ENCODE results near the gene CMTM2.
"Not testable (repeated sequence)": the region's sequence is repeated elsewhere in the genome, so short reads cannot be mapped to it uniquely, and the experiment has no call there.

Gene CMTM2

DNA sequence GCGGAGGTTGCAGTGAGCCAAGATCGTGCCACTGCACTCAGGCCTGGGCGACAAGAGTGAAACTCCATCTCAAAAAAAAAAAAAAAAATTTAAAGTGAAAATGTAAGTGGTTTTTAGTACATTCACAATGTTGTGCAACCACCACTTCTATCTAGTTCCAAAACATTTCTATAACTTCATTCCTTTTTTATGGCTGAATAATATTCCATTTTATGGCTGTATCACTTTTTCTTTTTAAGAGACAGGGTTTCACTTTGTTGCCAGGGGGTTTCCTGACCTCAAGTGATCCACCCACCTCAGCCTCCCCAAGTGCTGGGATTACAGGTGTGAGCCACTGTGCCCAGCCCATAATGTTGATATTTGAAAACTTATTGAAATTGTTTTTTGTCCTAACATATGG lies 13.6 kb downstream of the CMTM2 start:
- no peaks in the 10 kb centered on the region for H3K27me3 ChIP-seq (ENCODE audit: control insufficient read depth, insufficient read depth, low read length)
- no peaks in the 10 kb centered on the region for H3K4me1 ChIP-seq (ENCODE audit: control insufficient read depth, insufficient read depth, low read length)
- H3K9me3 ChIP-seq (ENCODE audit: control insufficient read depth, low read length): no peaks in the 10 kb centered on the region
- no peak overlapping the region for H3K4me3 ChIP-seq (ENCODE audit: low read length)
- no peaks in the 10 kb centered on the region for H3K36me3 ChIP-seq (ENCODE audit: control insufficient read depth, insufficient read depth, low read length)
- H3K9ac ChIP-seq (ENCODE audit: low read length): no peak overlapping the region

DNA sequence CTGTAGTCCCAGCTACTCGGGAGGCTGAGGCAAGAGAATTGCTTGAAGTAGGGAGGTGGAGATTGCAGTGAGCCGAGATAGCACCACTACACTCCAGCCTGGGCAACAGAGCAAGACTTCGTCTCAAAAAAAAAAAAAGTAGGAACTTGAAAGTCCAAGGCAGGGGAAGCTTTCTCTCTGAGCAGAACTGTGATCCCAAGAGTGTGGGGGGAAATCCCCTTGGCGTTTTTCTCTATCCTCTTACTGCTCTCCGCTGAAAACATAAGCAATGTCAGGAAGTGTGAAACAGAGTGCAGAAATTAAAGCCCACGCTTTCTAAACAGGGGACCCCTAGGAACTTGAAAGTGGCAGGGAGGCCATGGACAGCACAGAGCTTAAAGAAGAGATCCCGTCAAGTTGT lies 15.5 kb downstream of the CMTM2 start:
- Histone ChIP-seq H3K9me3 (ENCODE audit: control insufficient read depth, low read length) (no peaks in the 10 kb centered on the region), H3K27me3 (ENCODE audit: control insufficient read depth, insufficient read depth, low read length) (no peaks in the 10 kb centered on the region), H3K36me3 (ENCODE audit: control insufficient read depth, insufficient read depth, low read length) (no peaks in the 10 kb centered on the region), H3K4me1 (ENCODE audit: control insufficient read depth, insufficient read depth, low read length) (no peaks in the 10 kb centered on the region), H3K4me3 (ENCODE audit: low read length) (no peak overlapping the region), H3K9ac (ENCODE audit: low read length) (no peak overlapping the region)

DNA sequence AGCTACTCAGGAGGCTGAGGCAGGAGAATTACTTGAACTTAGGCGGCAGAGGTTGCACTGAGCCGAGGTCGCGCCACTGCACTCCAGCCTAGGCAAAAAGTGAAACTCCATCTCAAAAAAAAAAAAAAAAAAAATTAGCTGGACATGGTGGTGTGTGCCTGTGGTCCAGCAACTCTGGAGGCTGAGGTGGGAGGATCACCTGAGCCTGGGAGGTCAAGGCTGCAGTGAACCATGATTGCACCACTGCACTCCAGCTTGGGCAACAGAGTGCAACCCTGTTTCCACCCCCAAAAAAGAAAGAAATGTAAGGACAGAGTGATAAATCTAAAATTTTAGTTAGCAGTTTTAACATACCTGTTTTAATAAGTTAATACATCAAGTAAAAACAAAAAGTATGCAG lies 17.3 kb downstream of the CMTM2 start:
- H3K36me3 ChIP-seq (ENCODE audit: control insufficient read depth, insufficient read depth, low read length); H3K4me3 ChIP-seq (ENCODE audit: low read length); H3K27me3 ChIP-seq (ENCODE audit: control insufficient read depth, insufficient read depth, low read length); H3K4me1 ChIP-seq (ENCODE audit: control insufficient read depth, insufficient read depth, low read length); H3K9me3 ChIP-seq (ENCODE audit: control insufficient read depth, low read length); H3K9ac ChIP-seq (ENCODE audit: low read length): not testable (repeated sequence)

DNA sequence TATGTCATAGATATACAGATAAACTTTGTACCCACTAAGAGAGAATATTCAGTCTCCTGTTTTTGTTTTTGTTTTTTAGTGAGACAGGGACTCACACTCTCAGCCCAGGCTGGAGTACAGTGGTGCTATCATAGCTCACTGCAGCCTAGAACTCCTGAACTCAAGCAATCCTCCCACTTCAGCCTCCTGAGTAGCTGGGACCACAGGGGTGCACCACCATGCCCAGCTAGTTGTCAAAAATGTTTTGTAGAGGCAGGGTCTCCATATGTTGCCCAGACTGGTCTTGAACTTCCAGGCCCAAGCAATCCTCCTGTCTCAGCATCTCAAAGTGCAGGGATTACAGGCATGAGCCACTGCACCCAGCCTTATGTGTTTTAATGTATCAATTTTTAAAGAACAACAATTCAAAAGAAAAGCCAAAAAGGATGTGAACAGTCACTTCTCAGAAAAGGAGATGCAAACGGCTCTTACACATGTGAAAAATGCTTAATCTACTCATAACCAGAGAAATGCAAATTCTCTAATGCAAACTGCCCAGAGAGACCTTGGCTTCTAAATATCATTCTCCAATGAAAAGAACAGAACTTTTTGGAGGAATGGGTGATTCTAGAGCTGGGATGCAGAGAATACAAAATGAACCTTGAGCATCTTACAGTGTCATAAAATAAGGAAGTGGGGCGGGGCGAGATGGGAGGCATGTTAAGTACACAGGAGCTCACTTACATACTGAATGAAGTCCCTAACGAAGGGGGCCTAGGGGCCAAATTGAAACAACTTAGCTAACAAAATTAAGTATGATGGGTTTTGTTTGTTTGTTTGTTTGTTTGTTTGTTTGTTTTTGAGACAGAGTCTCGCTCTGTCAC lies 18.0 kb downstream of the CMTM2 start:
- no peaks in the 10 kb centered on the region for H3K4me1 ChIP-seq (ENCODE audit: control insufficient read depth, insufficient read depth, low read length)
- no peak overlapping the region for H3K9ac ChIP-seq (ENCODE audit: low read length)
- H3K36me3 ChIP-seq (ENCODE audit: control insufficient read depth, insufficient read depth, low read length): no peaks in the 10 kb centered on the region
- H3K4me3 ChIP-seq (ENCODE audit: low read length): no peak overlapping the region
- no peaks in the 10 kb centered on the region for H3K27me3 ChIP-seq (ENCODE audit: control insufficient read depth, insufficient read depth, low read length)
- no peaks in the 10 kb centered on the region for H3K9me3 ChIP-seq (ENCODE audit: control insufficient read depth, low read length)

DNA sequence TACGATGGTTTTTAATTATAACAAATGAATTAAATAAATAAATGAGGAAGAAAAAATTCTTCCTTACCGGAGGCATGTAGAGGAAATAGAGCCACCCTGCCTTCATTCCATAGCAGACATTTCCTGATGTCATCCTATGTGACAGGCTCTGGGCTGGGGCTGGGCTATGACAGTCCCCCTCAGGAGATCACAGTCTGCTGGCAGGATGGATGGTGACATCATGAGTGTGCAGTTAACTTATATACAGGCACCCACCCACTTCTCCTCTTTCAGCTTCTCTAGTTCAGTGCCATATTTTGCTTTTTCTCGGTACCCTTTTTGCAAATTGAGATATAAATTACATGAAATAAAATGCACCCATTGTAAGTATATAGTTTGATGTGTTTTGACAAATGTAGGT lies 18.8 kb downstream of the CMTM2 start:
- no peaks in the 10 kb centered on the region for H3K4me1 ChIP-seq (ENCODE audit: control insufficient read depth, insufficient read depth, low read length)
- no peaks in the 10 kb centered on the region for H3K27me3 ChIP-seq (ENCODE audit: control insufficient read depth, insufficient read depth, low read length)
- no peaks in the 10 kb centered on the region for H3K36me3 ChIP-seq (ENCODE audit: control insufficient read depth, insufficient read depth, low read length)
- no peak overlapping the region for H3K9ac ChIP-seq (ENCODE audit: low read length)
- H3K4me3 ChIP-seq (ENCODE audit: low read length): no peak overlapping the region
- H3K9me3 ChIP-seq (ENCODE audit: control insufficient read depth, low read length): no peaks in the 10 kb centered on the region

DNA sequence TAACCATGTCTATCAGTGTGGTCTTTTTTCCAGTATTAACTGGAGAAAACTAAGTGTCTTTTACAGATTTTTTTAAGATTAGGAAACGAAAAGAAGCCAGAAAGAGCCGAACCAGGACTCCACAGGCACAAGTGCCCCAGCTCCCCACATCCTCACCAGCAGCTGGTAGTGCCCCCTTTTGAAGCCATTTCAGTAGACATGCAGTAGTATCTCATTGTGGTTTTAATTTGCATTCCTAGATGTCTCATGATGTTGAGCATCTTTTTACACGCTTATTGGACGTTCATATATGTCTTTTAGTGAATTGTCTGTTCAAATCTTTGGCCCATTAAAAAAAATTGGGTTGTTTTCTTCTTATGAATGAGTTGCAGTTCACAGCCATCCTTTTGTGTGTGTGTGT lies 20.5 kb downstream of the CMTM2 start:
- peaks cover 7% of the 10 kb centered on the region for H3K4me1 ChIP-seq (ENCODE audit: control insufficient read depth, insufficient read depth, low read length)
- no peaks in the 10 kb centered on the region for H3K9me3 ChIP-seq (ENCODE audit: control insufficient read depth, low read length)
- H3K27me3 ChIP-seq (ENCODE audit: control insufficient read depth, insufficient read depth, low read length): no peaks in the 10 kb centered on the region
- no peaks in the 10 kb centered on the region for H3K36me3 ChIP-seq (ENCODE audit: control insufficient read depth, insufficient read depth, low read length)
- no peak overlapping the region for H3K4me3 ChIP-seq (ENCODE audit: low read length)
- H3K9ac ChIP-seq (ENCODE audit: low read length): no peak overlapping the region

DNA sequence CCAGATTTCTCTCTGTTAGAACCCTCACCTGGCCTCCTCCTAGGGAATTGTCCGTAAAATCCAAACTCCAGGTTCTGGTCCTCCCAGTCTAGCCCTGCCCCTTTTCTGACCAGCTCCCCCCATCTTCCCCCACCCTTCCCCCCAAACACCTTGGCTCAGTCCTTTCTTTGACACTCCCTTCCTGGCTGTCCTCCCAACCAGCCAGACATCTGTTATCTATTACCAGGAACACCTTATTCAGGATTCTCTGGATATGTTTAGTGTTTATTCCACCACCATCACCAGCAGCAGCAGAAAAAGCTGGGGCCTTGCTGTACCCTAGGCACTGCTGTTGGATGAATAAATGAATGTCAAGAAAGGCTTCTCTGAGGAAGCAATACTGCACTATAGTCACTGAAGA lies 21.2 kb downstream of the CMTM2 start:
- Histone ChIP-seq H3K27me3 (ENCODE audit: control insufficient read depth, insufficient read depth, low read length) (no peaks in the 10 kb centered on the region), H3K36me3 (ENCODE audit: control insufficient read depth, insufficient read depth, low read length) (no peaks in the 10 kb centered on the region), H3K9ac (ENCODE audit: low read length) (no peak overlapping the region), H3K4me3 (ENCODE audit: low read length) (no peak overlapping the region), H3K4me1 (ENCODE audit: control insufficient read depth, insufficient read depth, low read length) (peaks cover 7% of the 10 kb centered on the region), H3K9me3 (ENCODE audit: control insufficient read depth, low read length) (no peaks in the 10 kb centered on the region)

DNA sequence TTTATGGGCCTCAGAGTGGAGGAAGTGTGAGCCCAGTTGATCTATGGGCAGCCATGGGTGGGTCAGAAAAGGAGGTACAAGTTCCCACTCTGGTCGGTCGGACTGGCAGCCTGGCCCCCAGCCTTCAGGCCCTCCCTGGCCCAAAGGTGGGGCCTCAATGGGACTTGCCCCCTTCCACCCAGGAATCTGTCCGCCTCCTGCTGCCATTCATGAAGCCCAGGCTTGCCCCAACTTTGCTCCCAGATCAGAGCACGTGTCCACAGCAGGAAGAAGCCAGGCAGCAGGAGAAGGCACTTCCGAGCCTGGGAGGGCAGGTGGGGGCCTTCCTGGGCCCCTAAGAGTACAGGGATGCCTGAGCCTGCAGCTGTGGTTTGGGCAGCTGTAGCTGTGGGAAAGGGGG lies 22.2 kb downstream of the CMTM2 start:
- H3K9ac ChIP-seq (ENCODE audit: low read length): no peak overlapping the region
- H3K27me3 ChIP-seq (ENCODE audit: control insufficient read depth, insufficient read depth, low read length): no peaks in the 10 kb centered on the region
- no peaks in the 10 kb centered on the region for H3K36me3 ChIP-seq (ENCODE audit: control insufficient read depth, insufficient read depth, low read length)
- peaks cover 17% of the 10 kb centered on the region for H3K4me1 ChIP-seq (ENCODE audit: control insufficient read depth, insufficient read depth, low read length)
- H3K9me3 ChIP-seq (ENCODE audit: control insufficient read depth, low read length): no peaks in the 10 kb centered on the region
- no peak overlapping the region for H3K4me3 ChIP-seq (ENCODE audit: low read length)

DNA sequence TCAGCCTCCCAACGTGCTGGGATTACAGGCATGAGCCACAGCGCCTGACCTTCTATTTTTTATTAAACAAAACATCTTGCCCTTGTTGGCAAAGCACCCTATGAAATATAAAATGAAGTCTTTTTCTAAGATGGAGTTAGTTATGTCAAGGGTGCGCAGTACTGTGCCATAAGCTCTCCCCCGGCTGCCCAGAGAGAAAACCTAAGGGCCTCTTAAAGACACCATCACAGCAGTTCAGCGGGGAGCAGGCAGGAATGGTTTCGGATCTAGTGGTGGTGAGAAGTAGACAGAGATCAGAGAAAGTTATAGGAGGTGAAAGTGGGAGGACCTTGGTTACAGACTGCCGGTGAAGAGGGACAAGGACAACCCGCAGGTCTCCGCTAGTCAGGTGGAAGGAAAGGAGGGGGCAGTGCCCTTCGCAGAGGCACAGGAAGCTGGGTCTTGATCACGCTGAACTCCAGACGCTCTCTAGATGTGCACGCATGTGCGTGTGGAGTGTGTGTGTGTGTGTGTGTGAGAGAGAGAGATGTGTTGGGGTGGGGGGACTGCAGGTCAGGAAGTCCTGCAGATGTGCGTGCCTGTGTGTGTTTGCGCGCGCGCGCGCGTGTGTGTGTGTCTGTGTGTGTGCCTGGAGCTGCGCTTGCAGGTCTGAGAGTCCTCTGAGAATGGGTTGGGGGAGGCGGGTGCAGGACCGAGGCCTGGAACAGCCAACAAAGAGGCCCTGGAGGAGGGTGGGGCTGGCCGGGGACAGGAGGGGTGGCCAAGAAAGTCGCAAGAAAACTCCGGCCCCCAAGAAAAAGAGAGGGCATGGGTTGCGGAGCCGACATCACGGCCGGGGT lies 24.5 kb downstream of the CMTM2 start:
- Histone ChIP-seq H3K9ac (ENCODE audit: low read length) (peak overlapping the region; percentile 41), H3K4me3 (ENCODE audit: low read length) (no peak overlapping the region), H3K27me3 (ENCODE audit: control insufficient read depth, insufficient read depth, low read length) (no peaks in the 10 kb centered on the region), H3K9me3 (ENCODE audit: control insufficient read depth, low read length) (no peaks in the 10 kb centered on the region), H3K4me1 (ENCODE audit: control insufficient read depth, insufficient read depth, low read length) (peaks cover 25% of the 10 kb centered on the region), H3K36me3 (ENCODE audit: control insufficient read depth, insufficient read depth, low read length) (no peaks in the 10 kb centered on the region)

DNA sequence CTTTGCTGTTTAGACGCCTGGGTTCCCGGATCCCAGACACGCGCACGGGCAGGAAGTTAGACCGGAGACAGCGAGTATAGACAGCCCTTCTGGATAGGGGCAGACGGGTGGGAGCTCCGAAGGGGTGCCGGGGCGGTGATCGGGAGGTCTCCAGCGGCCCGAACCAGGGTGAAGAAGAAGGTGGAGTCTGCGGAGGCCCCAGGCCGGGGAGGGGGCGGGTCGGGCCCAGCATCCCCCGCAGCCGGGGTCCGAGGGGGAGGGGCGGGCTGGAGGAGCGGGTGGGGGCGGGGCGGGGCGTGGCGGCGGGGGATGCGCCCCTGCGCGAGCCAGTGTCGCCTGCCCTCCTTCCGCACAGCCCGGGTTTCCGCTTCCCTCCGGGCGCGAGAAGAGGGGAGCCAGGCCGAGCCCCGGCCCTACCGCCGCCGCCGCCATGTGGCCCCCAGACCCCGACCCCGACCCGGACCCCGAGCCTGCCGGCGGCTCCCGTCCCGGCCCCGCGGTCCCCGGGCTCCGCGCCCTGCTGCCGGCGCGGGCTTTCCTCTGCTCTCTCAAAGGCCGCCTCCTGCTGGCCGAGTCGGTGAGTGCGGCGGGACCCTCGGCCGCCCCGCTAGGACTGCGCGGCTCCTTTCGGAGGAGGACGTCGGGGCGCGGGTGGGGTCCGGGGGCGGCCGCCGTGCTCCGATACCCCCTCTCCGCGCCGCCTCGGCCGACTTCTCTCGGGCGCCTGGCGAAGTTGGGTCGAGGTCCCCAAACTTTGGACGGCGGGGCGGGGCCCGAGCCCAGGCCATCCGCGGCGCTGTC lies 25.3 kb downstream of the CMTM2 start, which contains the start of gene CMTM3:
Gene CMTM3, plus strand, starts transcription at position 329 of the 801 bp plus-strand sequence. Its CDS starts 102 bp downstream, at position 431.
- no peaks in the 10 kb centered on the region for H3K27me3 ChIP-seq (ENCODE audit: control insufficient read depth, insufficient read depth, low read length)
- peak within 1 kb of the TSS; percentile 64 for H3K9ac ChIP-seq (ENCODE audit: low read length)
- H3K36me3 ChIP-seq (ENCODE audit: control insufficient read depth, insufficient read depth, low read length): peaks cover 3% of the 10 kb centered on the region
- peaks cover 31% of the 10 kb centered on the region for H3K4me1 ChIP-seq (ENCODE audit: control insufficient read depth, insufficient read depth, low read length)
- H3K9me3 ChIP-seq (ENCODE audit: control insufficient read depth, low read length): no peaks in the 10 kb centered on the region
- no peak within 1 kb of the TSS for H3K4me3 ChIP-seq (ENCODE audit: low read length)

DNA sequence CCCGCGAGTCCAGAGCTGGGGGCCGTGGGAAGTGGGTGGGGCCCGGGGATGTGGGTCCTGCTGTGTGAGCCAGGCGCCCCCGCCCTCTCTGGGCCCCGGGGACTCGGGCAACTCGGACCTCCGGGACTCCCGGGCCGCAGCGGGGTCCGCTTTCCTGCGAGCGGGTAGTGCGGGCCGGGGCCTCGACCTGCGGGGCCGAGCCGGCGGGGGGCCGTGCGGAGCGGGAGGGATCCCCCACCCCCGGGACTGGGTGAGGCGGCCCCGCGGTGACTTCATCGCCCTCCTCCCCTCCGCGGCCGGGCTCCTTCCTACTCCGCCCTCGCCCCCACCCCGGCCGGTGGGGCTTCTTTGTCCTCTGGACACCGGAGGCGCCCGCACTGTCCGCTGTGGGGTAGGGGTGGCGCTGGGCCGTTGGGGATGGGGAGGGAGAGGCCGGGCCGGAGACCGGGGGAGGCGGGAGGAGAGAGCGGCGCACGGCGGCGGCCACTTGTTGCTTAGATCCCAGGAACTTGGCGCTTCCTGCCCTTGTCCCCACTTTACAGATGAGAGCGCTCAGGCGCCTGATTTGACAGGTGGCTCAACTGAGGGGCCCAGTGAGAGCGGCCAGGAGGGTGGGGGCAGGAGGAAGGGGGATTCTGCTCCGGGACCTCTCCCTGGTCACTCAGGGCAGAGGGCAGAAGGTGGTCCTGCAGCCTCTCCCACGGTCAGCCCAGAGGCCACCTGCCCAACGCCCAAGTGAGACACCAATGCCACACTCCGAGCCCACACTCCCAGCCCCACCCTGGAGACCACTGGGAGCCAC lies 26.1 kb downstream of the CMTM2 start:
- Histone ChIP-seq H3K9ac (ENCODE audit: low read length) (peak overlapping the region; percentile 64), H3K27me3 (ENCODE audit: control insufficient read depth, insufficient read depth, low read length) (no peaks in the 10 kb centered on the region), H3K36me3 (ENCODE audit: control insufficient read depth, insufficient read depth, low read length) (peaks cover 7% of the 10 kb centered on the region), H3K4me3 (ENCODE audit: low read length) (no peak overlapping the region), H3K9me3 (ENCODE audit: control insufficient read depth, low read length) (no peaks in the 10 kb centered on the region), H3K4me1 (ENCODE audit: control insufficient read depth, insufficient read depth, low read length) (peaks cover 31% of the 10 kb centered on the region)
